Stimulated activated CD8-positive, alpha-beta memory T cell treated with anti-CD3 and anti-CD28 coated beads, Interleukin-7, amount 100 ng/mL, for 24 hours (primary cell): ENCODE data around the gene GCDH.
"Not testable (repeated sequence)": the region's sequence is repeated elsewhere in the genome, so short reads cannot be mapped to it uniquely, and the experiment has no call there.

Experiments
- DNase-seq: peaks from one replicate; pipeline ENCODE4 v3.0.0-alpha.2; 2020; ENCODE audit warnings: low read depth

Gene GCDH

DNA sequence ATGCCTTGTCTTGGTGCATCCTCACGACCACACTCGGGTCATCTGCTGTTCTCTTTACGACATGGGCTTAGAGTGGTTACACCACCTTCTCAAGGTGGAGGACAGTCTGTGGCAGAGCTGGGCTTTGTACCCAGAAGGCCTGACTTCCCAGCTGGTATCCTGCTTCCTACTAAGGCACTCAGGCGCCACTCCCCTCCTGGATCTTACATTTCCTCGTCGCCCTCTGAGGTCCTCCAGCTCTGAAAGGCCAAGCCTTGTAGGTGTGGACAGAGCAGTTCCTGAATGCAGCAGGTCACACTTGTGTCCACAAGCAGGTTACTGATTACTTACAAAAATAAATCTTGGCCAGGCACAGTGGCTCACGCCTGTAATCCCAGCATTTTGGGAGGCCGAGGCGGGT is 16.2 kb downstream of the GCDH start:
- no peak for DNase-seq

DNA sequence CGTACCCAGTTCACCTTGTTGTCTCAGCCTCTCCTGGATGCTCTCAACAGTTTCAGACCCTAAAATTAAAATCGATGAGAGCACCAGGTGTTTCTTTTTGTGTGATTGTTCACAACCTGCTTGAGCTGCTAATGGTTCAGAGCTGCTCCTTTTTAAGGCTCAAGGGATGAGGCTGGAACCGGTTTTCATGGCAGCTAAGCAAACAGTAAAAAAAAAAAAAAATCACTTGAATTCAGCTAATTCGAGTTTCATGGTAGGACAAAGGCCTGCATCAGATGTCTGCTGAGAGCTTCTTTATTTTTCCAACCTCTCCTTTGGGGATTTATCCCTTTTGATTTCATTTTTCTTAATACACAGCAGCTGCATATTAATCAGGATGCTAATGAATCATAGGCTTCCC is 21.6 kb downstream of the GCDH start:
- no peak for DNase-seq

DNA sequence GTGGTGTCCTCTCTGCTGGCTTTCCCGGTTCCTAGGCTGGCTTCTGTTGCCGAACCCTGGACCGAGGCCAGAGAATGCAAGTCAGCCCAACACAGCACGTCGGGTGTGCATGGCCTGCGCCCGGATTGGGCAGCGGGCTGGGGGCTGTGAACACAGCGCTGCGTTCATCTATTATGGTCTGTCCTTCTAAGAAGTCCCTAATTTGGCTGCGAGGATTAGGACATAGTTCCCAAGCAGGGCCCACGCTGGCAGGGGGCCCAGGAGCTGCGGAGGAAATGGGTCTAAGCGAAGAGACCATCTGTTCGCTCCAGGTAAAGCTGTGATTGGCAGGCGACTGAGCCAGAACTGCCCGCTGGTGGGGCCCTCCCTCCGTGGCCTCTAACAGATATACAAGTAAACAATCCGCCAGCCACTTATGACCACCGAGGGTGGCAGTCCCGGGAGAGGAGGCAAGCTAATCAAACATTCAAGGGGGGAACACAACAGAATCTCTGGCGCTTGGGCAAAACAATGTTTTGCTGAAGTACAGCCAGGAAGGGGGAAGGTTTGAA is 22.1 kb downstream of the GCDH start:
- DNase-seq = no peak

DNA sequence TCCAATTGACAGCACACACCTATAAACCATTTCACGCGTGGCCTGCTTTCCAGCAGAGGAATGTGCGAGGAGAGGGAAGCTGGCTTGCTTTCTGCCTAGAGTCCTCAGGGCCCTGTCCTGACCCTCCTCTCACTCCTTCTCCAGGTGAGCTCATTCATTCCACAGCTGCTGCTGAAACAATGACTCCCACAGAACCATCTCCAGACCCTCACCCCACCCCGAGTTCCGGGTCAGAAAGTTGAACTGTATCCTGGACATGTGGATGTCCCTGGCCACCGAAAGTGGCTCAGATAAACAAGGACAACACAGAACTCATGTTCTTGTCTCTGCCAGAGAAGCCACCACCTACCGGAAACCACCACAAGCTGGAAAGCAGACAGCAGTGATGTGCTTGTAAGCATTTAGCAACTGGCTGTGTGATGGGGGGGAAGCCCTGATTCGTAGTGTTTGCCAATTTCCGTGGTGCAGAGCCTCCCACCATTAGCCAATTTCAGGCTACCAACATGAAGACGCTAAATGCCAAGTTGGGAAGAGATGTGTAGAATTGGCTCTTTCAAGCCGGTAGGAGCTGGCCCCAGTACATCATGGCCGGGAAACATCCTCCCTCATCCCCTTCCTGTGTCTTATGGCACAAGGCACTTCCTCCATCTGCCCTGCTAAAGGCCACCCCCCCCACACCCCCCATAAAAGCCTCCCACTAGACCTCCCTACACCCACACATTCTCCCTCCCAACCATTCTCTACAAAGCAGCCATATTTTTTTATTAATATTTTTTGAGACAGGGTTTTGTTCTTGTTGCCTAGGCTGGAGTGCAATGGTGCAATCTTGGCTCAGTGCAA is 23.1 kb downstream of the GCDH start:
- DNase-seq = no peak

DNA sequence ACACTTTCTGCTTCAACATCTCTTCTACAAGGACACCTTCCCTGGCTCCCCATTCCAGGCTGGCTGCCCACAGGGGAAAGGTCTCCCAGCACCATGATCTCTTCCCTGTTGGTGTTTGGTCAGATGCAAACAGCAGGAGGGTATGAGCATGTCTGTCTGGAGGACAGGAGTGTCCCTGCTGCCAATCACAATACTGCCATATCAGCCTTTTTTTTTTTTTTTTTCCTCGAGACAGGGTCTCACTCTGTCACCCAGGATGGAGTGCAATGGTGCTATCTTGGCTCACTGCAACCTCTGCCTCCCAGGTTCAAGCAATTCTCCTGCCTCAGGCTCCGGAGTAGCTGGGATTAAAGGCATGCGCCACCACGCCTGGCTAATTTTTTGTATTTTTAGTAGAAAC is 24.9 kb downstream of the GCDH start:
- DNase-seq = not testable (repeated sequence)

DNA sequence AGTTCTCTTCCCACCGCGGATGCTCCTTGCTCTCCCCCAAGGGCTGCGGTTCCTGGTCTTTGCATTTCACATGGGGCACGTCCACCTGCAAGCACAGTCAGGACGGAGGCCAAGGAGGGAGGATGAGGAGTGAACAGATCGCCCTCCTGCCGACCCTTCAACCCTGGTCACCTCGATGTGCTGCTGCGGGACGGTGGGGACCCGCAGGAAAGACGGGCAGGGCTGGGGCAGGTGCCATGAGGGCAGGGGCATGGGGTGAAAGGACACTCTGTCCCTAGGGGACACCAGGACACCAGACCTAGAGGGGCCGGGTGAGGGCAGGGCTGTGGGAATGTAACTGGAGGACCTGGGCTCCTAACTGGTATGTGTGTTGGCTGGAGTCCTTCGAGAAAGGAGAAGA is 27.3 kb downstream of the GCDH start:
- no peak for DNase-seq

DNA sequence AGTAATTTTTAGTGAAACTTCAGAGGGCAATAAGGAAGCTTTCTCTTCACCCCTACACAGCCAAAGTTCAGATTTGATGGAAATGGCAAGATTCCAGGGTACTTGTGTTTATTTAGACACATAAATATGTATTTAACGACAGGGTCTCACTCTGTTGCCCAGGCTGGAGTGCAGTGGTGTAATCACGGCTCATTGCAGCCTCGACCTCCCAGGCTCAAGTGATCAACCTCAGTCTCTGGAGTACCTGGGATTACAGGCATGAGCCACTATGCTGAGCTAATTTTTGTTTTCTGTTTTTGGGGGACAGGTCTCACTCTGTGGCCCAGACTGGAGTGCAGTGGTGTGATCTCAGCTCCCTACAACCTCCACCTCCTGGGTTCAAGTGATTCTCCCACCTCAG is 30.1 kb downstream of the GCDH start:
- DNase-seq = no peak

DNA sequence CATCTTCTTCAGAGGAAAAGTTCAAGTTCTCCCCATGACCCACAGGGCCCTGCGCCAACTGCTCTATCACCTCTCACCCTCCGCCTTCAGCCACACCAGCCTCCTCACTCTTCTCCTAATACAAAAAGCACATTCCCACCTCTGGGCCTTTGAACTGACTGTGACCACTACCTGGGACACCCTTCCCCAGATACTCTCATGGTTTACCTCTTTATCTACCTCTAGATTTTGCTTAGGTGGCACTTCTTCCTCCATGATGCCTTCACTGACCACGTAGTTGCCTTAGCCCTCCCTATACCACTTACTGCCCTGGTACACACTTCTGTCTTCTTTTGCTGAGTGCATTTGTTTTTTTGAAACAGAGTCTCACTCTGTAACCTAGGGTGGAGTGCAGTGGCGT is 32.0 kb downstream of the GCDH start:
- DNase-seq = no peak

DNA sequence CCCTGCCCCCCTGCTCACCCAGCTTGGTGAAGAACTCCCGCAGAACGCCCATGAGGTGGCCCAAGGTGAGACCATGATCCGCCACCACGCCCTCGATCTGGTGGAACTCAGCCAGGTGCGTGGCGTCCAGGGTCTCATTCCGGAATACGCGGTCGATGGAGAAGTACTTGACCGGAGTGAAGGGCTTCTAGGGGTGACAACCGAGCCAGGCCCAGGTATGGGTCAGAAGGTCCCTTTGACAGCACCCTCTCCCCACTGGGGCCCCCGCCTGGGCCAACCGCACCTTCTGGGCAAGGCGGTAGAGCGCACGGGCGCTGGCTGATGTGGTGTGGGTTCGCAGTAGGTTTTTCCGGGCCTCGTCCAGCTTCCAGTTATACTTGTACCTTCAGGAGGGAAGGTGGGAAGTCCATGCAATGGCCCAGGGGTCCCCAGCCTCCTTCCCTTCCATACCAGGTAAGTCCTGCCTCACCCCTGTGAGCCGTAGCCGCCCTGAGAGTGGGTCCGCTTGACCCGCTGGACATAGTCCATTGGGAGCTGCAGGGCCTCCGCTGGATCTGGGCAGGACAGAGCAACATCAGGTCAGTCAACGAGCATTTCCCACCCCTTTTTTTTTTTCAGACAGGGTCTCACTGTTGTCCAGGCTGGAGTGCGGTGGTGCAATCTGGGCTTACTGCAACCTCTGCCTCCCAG is 33.8 kb downstream of the GCDH start:
- DNase-seq = no peak

DNA sequence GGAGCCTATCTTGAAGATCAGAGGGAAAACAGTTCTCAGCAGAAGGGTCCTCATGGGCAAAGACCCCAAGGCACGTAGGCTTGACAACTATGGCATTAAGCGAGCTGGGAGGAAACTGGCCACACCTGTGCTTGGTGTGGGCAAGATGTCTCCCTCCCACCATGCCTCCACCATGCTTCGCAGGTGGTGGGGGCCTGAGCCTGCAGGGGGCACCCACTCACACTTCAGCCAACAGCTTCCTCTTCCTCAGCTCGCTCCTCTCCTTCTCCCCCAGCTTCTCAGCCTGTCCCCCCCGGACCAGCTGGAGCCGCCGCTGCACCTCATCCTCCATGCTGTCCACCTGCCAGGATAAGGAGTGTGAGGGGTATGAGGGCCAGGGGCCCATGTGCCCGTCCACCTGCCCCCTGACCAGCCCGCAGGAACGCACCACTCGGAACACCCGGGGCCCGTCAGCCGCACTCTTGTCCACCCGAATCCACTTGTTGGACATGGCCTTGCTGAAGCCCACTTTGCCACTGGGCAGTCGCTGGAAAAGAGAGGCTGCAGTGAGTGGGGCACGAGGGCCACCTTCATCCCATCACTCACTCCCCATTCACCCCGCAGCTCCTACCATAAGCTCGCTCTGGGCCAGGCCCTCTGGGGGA is 39.2 kb downstream of the GCDH start:
- DNase-seq = no peak

DNA sequence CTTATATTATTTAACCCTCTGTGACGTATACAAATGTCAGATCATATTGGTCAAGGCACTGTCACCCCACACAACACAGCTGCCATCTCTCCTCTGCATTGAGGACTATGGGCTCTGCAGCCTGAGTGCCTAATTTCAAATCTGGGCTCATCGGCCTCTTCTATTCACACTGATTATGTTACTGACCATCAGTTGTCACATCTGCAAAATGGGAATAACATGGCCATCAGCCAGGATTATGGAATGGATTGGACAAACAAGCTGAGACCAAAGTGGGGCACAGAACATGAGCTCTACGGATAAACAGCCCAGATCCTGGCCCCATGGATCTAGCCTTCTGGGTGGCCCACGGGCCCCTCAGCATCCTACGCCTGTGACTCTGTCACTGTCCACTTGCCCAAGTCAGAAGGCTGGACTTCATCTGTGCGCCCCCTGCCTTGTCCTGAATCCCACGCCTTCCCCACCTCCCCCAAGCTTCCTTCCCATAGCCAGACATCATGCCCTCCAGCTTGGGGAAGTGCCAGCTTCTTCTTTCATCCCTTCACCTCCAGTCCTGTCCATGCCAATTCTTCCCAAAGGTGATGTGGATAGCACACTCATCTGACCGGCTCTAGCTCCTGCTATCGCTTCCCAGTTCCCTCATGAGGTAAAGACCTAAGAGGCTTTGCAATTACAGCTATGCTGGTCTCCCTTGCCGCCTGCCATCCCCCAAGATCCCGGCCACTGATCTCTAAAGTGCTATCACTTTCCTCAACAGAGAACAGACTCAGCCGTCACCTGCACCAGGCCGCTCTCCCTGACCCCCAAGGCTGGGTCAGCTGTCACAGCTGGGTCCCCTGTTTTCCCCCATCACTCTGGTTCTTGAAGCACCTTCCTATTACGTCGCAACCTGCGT is 41.7 kb downstream of the GCDH start:
- DNase-seq = no peak

DNA sequence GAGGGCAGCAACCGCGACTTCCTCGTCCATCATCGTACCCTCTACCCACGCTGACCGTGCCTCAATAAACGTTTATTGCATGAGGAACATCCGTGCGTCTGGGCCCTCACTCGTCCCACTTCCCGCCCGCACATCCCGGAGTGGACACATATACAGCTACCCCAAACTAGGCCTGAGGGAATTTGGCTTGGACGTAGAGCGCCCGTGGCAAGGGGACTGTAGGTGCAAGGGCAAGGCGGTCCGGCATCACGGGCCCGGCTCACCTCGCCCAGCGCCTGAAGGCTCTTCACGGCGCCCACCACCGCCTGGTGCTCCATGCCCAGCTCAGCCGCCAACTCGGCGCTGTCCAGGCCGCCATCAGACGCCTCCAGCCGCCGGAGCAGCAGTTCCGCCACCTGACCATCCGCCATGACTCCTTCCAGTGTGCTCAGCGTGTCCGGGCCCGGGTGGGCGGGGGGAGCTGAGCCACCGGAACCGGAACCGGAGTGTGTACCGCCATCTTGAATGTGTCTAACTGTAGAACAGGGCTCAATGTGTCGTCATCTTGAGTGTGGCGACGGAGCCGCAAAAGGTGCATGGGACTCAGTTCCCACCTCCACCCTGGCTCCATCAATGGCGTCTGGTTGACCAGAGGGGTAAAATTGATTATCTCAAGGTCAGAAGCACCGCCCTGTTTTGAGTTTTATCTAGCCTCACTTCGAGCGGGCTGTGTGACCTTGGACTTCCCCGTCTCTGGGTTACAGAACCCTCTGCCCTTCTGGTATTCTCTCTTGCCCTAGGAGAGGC is 42.5 kb downstream of the GCDH start, which contains the start of gene FARSA:
FARSA (minus strand) TSS at position 425 of the 786 bp plus-strand sequence; CDS start at position 410, 15 bp downstream.
- peak; percentile 79 for DNase-seq

DNA sequence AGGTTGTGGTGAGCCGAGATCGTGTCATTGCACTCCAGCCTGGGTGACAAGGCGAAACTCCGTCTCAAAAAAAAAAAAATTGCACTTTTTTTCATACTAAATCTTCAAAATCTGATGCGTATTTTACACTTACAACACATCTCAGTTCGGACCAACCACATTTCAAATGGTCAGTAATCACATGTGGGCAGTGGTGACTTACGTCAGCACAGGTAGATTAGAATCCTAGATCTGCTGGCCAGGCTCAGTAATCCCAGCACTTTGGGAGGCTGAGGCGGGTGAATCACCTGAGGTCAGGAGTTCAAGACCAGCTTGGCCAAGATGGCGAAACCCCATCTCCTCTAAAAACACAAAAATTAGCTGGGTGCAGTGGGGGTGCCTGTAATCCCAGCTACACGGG is 44.1 kb downstream of the GCDH start:
- DNase-seq = no peak

DNA sequence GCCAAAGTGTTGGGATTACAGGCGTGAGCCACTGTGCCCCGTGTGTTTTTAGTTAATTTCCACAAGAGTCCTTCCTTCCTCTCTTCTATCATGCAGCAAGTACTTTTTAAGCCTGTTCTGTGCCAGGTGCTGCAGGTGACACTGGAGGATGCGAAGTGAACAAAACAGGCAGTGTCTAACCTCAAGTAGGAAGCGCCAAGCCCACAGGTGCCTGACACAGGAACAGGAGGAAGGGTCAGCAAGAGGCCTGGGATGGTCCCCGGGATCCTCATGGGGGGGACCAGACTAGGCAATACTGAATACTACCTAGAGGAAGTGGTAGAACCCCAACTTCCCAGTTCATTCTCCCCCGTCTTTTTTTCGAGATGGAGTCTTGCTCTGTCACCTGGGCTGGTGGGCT is 45.6 kb downstream of the GCDH start:
- no peak for DNase-seq

DNA sequence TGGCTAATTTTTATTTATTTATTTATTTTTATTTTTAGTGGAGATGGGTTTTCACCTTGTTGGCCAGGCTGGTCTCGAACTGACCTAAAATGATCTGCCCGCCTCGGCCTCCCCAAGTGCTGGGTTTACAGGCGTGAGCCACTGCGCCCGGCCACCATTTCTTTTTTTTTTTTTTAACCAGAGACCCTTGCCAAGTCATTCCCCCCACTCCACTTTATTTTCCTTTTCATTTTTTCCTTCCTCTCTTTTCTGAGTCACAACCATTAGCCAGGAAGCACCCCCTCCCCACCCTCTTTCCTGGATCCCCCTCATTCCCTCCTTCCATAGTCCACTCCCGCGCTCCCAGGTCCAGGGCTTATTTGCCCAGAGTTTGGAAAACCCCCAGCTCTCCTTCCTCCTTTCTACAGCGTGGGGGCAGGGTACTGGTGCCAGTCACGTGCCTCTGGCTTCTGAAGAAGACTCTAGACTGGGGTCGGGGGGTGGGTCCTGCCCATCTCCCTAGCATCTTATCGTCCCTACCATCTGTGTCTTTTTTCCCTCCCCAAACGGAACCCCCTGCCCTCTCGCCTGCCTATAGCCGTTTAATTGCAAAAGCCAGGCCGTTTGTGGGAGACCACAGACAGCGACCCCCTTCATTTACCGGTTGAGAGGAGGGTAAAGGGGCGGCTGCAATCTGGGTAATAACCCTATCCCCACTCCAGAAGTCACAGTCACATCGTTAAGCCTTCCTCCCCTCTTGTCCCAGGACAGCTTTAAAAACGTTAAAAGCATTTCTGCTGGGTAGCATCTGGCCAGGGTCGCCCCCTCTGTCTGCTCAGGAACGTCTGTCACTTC is 46.4 kb downstream of the GCDH start:
- DNase-seq = no peak

DNA sequence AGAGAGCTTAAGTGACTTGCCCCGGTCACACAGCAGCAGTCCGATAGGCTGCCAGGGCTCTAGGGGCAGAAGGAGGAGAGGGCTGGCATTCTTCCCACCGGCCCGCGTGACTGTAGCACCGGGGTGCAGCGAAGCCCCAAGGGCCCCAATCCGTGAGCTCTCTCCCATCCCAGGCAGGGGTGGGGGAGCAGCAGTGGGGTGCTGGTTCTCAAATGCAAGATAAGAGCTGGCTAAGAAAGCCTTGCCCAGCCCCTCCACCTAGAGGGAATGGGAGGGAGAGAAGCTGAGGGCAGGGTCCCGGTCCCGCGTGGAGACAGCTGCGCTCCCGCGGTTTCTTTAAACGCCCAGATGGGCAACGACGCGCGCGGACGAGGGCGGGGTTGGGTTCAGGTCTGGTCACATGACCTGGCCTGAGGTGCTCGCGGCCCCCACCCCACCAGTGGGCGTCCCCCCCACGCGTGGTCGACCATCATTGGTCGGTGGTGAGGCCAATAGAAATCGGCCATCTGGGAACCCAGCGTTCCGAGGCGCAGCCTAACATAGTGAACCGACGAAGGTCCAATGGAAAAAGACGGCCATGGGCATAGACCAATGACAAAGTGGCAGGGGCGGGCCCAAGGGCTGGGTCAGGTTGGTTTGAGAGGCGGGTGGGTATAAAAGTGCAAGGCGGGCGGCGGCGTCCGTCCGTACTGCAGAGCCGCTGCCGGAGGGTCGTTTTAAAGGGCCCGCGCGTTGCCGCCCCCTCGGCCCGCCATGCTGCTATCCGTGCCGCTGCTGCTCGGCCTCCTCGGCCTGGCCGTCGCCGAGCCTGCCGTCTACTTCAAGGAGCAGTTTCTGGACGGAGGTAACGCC is 47.2 kb downstream of the GCDH start, which contains the start of gene CALR:
CALR (plus strand) TSS at position 683 of the 852 bp plus-strand sequence; CDS start at position 754, 71 bp downstream.
- DNase-seq = peak; percentile 99

DNA sequence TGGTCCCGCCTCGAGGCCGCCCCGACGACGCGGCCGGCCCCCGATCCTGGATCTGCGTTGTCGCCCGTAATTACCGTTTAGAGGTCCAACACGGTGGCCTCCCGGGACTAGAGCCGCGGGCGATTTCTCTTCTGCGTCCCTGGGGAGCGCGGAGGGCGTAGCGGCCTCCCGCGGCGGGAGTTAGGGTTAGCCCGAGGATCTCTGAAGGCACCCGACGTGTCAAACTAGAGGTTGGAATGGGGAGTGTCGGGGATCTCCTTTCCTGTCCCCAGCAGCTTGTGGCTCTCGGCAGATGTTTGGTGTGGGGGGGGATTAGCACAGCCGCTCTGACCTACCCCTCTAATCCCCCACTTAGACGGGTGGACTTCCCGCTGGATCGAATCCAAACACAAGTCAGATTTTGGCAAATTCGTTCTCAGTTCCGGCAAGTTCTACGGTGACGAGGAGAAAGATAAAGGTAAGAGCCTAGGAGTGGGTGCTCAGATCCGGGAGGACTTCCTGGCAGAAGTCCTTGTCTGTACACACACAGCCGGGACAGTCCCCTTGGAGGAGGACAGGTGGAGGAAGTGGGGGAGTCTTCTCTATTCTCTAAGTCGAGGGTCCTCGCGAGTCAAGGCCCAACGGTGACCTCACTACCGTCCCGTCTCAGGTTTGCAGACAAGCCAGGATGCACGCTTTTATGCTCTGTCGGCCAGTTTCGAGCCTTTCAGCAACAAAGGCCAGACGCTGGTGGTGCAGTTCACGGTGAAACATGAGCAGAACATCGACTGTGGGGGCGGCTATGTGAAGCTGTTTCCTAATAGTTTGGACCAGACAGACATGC is 48.0 kb downstream of the GCDH start:
- DNase-seq = no peak

DNA sequence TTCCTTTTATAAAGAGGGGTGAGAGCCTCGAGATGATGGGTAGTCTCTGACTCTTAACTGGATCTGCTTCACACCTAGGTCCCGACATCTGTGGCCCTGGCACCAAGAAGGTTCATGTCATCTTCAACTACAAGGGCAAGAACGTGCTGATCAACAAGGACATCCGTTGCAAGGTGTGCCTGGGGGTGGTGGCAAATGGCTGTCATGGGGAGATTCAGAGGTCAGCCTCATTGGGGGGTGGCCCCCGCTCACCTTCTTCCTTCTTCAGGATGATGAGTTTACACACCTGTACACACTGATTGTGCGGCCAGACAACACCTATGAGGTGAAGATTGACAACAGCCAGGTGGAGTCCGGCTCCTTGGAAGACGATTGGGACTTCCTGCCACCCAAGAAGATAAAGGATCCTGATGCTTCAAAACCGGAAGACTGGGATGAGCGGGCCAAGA is 49.0 kb downstream of the GCDH start:
- no peak for DNase-seq
